Measurements from ENCODE around the gene LRRK1.

- no peak for TF ChIP-seq CTCF (IDR thresholded peaks at IDR 0.05)
- no peak for TF ChIP-seq POLR2A (IDR thresholded peaks at IDR 0.05)
Observed at GRCh38 chr15:101083336-101084045, 164.3 kb downstream of the LRRK1 start.
